HepG2 (cell line): ENCODE data around the gene ACOT13. TPM values are rescaled to one million over a fixed set of nuclear protein-coding genes. Genes with fewer than 3 reads are reported as not detected.

Experiments
- ARNT ChIP-seq: fragments of 450-650 bp; IDR thresholded peaks from 2 replicates; pipeline ENCODE4 v1.6.1; 2017
- ATAD3A ChIP-seq: sonication (generic); formaldehyde crosslinking; IDR thresholded peaks from 2 replicates; pipeline ENCODE4 v1.4.0; 2020; ENCODE audit warnings: missing genetic modification reagents
- CBX5 ChIP-seq: sonication (generic); formaldehyde crosslinking; IDR thresholded peaks from 2 replicates; pipeline ENCODE4 v1.4.0; 2020; ENCODE audit warnings: missing genetic modification reagents, borderline replicate concordance
- ERF ChIP-seq: IDR thresholded peaks from 2 replicates; pipeline ENCODE4 v1.6.1; 2018; ENCODE audit warnings: missing biosample characterization, missing genetic modification reagents
- FOXO1 ChIP-seq: sonication (generic); formaldehyde crosslinking; IDR thresholded peaks from 2 replicates; pipeline ENCODE4 v1.4.0; 2020; ENCODE audit warnings: missing genetic modification reagents
- GATAD2A ChIP-seq: IDR thresholded peaks from 2 replicates; pipeline ENCODE4 v1.6.1; 2016
- GZF1 ChIP-seq: sonication (generic); formaldehyde crosslinking; IDR thresholded peaks from 2 replicates; pipeline ENCODE4 v1.5.1; 2020; ENCODE audit warnings: mild to moderate bottlenecking, missing genetic modification reagents
- MATR3 ChIP-seq: sonication (generic); formaldehyde crosslinking; IDR thresholded peaks from 2 replicates; pipeline ENCODE4 v1.4.0; 2020; ENCODE audit warnings: missing genetic modification reagents
- MEIS2 ChIP-seq: sonication (generic); formaldehyde crosslinking; IDR thresholded peaks from 2 replicates; pipeline ENCODE4 v1.9.0; 2021; ENCODE audit warnings: mild to moderate bottlenecking, missing genetic modification reagents
- NPAS2 ChIP-seq: sonication (generic); formaldehyde crosslinking; IDR thresholded peaks from 2 replicates; pipeline ENCODE4 v1.8.0; 2022; ENCODE audit warnings: mild to moderate bottlenecking, missing genetic modification reagents, borderline replicate concordance
- SOX6 ChIP-seq, 2 experiments: fragments of 450-650 bp in 1 of 2; sonication (generic) in 1 of 2; formaldehyde crosslinking in 1 of 2; IDR thresholded peaks; 2 replicates each; pipeline versions ENCODE4 v1.4.0 to v1.6.1; 2017 to 2020; ENCODE audit warnings: antibody characterized with exemption in 1 of 2, mild to moderate bottlenecking in 1 of 2, missing genetic modification reagents in 1 of 2
- SP2 ChIP-seq: sonication (generic); formaldehyde crosslinking; IDR thresholded peaks from 2 replicates; pipeline ENCODE4 v1.5.1; 2020; ENCODE audit warnings: mild to moderate bottlenecking, missing genetic modification reagents
- TBL1XR1 ChIP-seq: fragments of 150-350 bp; IDR thresholded peaks from 2 replicates; pipeline ENCODE4 v1.6.1; 2014; ENCODE audit warnings: borderline replicate concordance, low read length; ENCODE audit not compliant: partially characterized antibody
- ZNF234 ChIP-seq: sonication (generic); formaldehyde crosslinking; conservative IDR thresholded peaks from 2 replicates; pipeline ENCODE4 v1.5.1; 2020; ENCODE audit warnings: mild to moderate bottlenecking, missing genetic modification reagents
- ZNF274 ChIP-seq: sonication (generic); formaldehyde crosslinking; IDR thresholded peaks from 2 replicates; pipeline ENCODE4 v1.5.1; 2020; ENCODE audit warnings: mild to moderate bottlenecking, missing genetic modification reagents
- ZNF709 ChIP-seq: sonication (generic); formaldehyde crosslinking; IDR thresholded peaks from 2 replicates; pipeline ENCODE4 v1.5.0; 2020; ENCODE audit warnings: mild to moderate bottlenecking, missing genetic modification reagents
- ZNF724P ChIP-seq: sonication (generic); formaldehyde crosslinking; IDR thresholded peaks from 2 replicates; pipeline ENCODE4 v1.8.0; 2022; ENCODE audit warnings: missing genetic modification reagents, borderline replicate concordance
- ZNF775 ChIP-seq: sonication (generic); formaldehyde crosslinking; IDR thresholded peaks from 2 replicates; pipeline ENCODE4 v1.4.0; 2020; ENCODE audit warnings: missing genetic modification reagents, mild to moderate bottlenecking, moderate library complexity, borderline replicate concordance
- ZNF841 ChIP-seq: sonication (generic); formaldehyde crosslinking; IDR thresholded peaks from 2 replicates; pipeline ENCODE4 v1.8.1; 2023; ENCODE audit warnings: missing genetic modification reagents, borderline replicate concordance
- polyA plus RNA-seq, 8 experiments: library from polyadenylated mRNA; depleted of rRNA in 3 of 8; stranded (reverse) in 7 of 8; unstranded in 1 of 8; fragments of >200 nt; fragmentation: Illumina TruSeq in 4 of 8; extraction: Trizol in 4 of 8; gene quantifications; 2 replicates each; pipeline versions ENCODE4 v1.2.1 to v1.2.3, GENCODE V29; 2011 to 2016; ENCODE audit warnings: low read depth in 4 of 8, missing spikeins in 1 of 8, mixed read lengths in 1 of 8; ENCODE audit not compliant: insufficient read depth in 1 of 8
- total RNA-seq, 5 experiments: library from RNA; depleted of rRNA; stranded (reverse); fragments of >200 nt; fragmentation: Illumina TruSeq; extraction: Trizol; gene quantifications; 2 replicates each; pipeline ENCODE4 v1.2.3, GENCODE V29; 2016; ENCODE audit warnings: low read depth in 1 of 5
- TF ChIP-seq, protein P1 (sequence below): sonication (generic); formaldehyde crosslinking; IDR thresholded peaks from 2 replicates; pipeline ENCODE4 v1.8.1; 2023; ENCODE audit warnings: mild to moderate bottlenecking, missing genetic modification reagents
- TF ChIP-seq, protein P2 (sequence below): IDR thresholded peaks from 2 replicates; pipeline ENCODE4 v1.6.1; 2016
- TF ChIP-seq, protein P3 (sequence below): sonication (generic); formaldehyde crosslinking; IDR thresholded peaks from 2 replicates; pipeline ENCODE4 v1.4.0; 2020; ENCODE audit warnings: missing genetic modification reagents
- TF ChIP-seq, protein P4 (sequence below): sonication (generic); formaldehyde crosslinking; IDR thresholded peaks from 2 replicates; pipeline ENCODE4 v1.8.1; 2023; ENCODE audit warnings: mild to moderate bottlenecking, inconsistent platforms, moderate library complexity, missing genetic modification reagents, borderline replicate concordance

ACOT13 gene
- total and polyA plus RNA-seq, 2 of the 13 experiments (the other 11 are each of a cell fraction or from before 2014, with no cell fraction given), result 31.5 to 45.1 TPM

DNA sequence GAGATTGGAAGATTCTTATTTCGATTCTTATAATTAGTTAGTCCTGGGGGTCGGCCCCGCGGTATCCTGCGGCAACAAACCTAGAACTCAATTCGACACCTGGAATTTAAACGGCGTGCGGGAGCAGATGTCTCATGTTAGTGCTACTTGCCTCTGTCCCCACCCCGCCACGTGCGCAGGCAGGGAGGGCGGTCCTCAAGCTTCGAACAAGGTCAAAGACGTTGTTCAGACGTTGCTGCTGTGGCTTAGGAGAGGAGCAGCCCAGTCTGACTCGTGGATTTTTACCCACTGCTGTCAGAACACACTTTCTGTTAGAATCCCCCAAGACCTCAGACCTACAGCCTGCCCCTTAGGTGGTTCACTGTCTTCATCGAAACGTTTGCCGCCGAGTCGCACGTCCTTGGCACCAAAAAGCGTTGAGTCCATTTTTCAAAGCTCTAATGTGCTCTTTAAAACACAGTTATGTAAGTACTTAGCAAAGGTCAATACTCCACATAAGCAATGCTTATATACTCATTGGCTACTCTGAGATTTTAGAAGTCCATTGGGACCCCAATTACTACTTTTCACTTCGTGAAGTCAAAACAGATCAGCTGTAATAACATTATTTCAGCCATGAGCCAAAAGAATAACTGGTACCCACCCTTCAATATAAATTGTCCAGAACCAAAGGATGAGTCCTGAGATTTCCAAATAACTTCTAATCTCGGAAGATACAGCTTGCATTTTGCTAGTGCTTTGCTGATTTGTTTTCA, 54.8 kb downstream of the ACOT13 start (continued):
- TF ChIP-seq ARNT (no peak), SOX6 (IDR thresholded peaks at IDR 0.05) (no peak), SOX6 (CRISPR knock-in tag; IDR thresholded peaks at IDR 0.05) (peak; percentile 78), ZNF724P (CRISPR knock-in tag) (peak; percentile 96), GZF1 (peak; percentile 81; the same call in 1 of the 2 replicates), ATAD3A (CRISPR knock-in tag) (no peak; the same call in 1 of the 2 replicates), TBL1XR1 (peak; percentile 67), NPAS2 (CRISPR knock-in tag) (no peak), ZNF775 (CRISPR knock-in tag) (no peak), SP2 (no peak), ZNF274 (peak; percentile 90; the same call in 1 of the 2 replicates), ZNF234 (no peak), ZNF709 (CRISPR knock-in tag) (peak; percentile 88; the same call in 1 of the 2 replicates), ERF (CRISPR knock-in tag) (peak; percentile 90), ZNF841 (CRISPR knock-in tag) (no peak), CBX5 (peak; percentile 89; the same call in 1 of the 2 replicates), GATAD2A (peak; percentile 78), MEIS2 (CRISPR knock-in tag) (0 out of 2 replicates have a peak, but pooled peaks have one; percentile 58), FOXO1 (CRISPR knock-in tag) (peak; percentile 64), MATR3 (no peak)
- TF ChIP-seq, protein P1, sequence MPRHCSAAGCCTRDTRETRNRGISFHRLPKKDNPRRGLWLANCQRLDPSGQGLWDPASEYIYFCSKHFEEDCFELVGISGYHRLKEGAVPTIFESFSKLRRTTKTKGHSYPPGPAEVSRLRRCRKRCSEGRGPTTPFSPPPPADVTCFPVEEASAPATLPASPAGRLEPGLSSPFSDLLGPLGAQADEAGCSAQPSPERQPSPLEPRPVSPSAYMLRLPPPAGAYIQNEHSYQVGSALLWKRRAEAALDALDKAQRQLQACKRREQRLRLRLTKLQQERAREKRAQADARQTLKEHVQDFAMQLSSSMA (CRISPR knock-in tag), result no peak
- TF ChIP-seq, protein P2, sequence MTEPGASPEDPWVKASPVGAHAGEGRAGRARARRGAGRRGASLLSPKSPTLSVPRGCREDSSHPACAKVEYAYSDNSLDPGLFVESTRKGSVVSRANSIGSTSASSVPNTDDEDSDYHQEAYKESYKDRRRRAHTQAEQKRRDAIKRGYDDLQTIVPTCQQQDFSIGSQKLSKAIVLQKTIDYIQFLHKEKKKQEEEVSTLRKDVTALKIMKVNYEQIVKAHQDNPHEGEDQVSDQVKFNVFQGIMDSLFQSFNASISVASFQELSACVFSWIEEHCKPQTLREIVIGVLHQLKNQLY (CRISPR knock-in tag), result peak; percentile 55; the same call in 1 of the 2 replicates
- TF ChIP-seq, protein P3, sequence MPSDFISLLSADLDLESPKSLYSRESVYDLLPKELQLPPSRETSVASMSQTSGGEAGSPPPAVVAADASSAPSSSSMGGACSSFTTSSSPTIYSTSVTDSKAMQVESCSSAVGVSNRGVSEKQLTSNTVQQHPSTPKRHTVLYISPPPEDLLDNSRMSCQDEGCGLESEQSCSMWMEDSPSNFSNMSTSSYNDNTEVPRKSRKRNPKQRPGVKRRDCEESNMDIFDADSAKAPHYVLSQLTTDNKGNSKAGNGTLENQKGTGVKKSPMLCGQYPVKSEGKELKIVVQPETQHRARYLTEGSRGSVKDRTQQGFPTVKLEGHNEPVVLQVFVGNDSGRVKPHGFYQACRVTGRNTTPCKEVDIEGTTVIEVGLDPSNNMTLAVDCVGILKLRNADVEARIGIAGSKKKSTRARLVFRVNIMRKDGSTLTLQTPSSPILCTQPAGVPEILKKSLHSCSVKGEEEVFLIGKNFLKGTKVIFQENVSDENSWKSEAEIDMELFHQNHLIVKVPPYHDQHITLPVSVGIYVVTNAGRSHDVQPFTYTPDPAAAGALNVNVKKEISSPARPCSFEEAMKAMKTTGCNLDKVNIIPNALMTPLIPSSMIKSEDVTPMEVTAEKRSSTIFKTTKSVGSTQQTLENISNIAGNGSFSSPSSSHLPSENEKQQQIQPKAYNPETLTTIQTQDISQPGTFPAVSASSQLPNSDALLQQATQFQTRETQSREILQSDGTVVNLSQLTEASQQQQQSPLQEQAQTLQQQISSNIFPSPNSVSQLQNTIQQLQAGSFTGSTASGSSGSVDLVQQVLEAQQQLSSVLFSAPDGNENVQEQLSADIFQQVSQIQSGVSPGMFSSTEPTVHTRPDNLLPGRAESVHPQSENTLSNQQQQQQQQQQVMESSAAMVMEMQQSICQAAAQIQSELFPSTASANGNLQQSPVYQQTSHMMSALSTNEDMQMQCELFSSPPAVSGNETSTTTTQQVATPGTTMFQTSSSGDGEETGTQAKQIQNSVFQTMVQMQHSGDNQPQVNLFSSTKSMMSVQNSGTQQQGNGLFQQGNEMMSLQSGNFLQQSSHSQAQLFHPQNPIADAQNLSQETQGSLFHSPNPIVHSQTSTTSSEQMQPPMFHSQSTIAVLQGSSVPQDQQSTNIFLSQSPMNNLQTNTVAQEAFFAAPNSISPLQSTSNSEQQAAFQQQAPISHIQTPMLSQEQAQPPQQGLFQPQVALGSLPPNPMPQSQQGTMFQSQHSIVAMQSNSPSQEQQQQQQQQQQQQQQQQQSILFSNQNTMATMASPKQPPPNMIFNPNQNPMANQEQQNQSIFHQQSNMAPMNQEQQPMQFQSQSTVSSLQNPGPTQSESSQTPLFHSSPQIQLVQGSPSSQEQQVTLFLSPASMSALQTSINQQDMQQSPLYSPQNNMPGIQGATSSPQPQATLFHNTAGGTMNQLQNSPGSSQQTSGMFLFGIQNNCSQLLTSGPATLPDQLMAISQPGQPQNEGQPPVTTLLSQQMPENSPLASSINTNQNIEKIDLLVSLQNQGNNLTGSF (CRISPR knock-in tag), result no peak
- TF ChIP-seq, protein P4, sequence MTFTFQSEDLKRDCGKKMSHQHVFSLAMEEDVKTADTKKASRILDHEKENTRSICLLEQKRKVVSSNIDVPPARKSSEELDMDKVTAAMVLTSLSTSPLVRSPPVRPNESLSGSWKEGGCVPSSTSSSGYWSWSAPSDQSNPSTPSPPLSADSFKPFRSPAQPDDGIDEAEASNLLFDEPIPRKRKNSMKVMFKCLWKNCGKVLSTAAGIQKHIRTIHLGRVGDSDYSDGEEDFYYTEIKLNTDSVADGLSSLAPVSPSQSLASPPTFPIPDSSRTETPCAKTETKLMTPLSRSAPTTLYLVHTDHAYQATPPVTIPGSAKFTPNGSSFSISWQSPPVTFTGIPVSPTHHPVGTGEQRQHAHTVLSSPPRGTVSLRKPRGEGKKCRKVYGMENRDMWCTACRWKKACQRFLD (CRISPR knock-in tag), result no peak; the same call in 1 of the 2 replicates
